SK-N-SH (cell line): ENCODE results near the gene GRK5. TPM values are rescaled to one million over a fixed set of nuclear protein-coding genes. Genes with fewer than 3 reads are reported as not detected.

Experiments
- CTCF ChIA-PET: fragments of 300-600, 350-600 bp; formaldehyde crosslinking; extraction: SDS; loops from one replicate; lab custom pipeline; 2021; lab: Yijun Ruan, JAX
- POLR2A ChIA-PET: fragments of 350-600 bp; sonication (Branson Sonifier 250); formaldehyde crosslinking; extraction: SDS; loops from one replicate; lab custom pipeline; 2020; ENCODE audit warnings: antibody characterized with exemption, inconsistent platforms; lab: Yijun Ruan, JAX
- DNase-seq: peaks from one replicate; pipeline ENCODE4 v3.0.0; 2012
- H2AFZ ChIP-seq: fragments of 200-600 bp; sonication (generic); 2 replicates; pipeline ENCODE4 v1.8.1; 2016; ENCODE audit warnings: antibody characterized with exemption, mild to moderate bottlenecking, low read depth
- H3F3A ChIP-seq: fragments of 200-600 bp; sonication (generic); replicated peaks from 2 replicates; pipeline ENCODE3; 2016; ENCODE audit warnings: antibody characterized with exemption, mild to moderate bottlenecking; ENCODE audit not compliant: insufficient read depth
- H3K27ac ChIP-seq, 2 experiments: fragments of 200-500 bp in 1 of 2; fragments of 200-600 bp in 1 of 2; sonication (Bioruptor generic) in 1 of 2; sonication (generic), shearing (Covaris generic) in 1 of 2; 2 replicates each; pipeline versions ENCODE4 v1.5.1 to v1.6.1; 2014 to 2016; ENCODE audit warnings: low read depth in 2 of 2, inconsistent platforms in 1 of 2, low read length in 1 of 2, mild to moderate bottlenecking in 1 of 2, mixed read lengths in 1 of 2
- H3K27me3 ChIP-seq: fragments of 200-600 bp; sonication (generic), shearing (Covaris generic); 2 replicates; pipeline ENCODE4 v1.6.1; 2016; ENCODE audit warnings: mixed run types; ENCODE audit not compliant: insufficient read depth
- H3K36me3 ChIP-seq, 2 experiments: fragments of 200-500 bp in 1 of 2; fragments of 200-600 bp in 1 of 2; sonication (Bioruptor generic) in 1 of 2; sonication (generic) in 1 of 2; replicated peaks in 1 of 2; 2 replicates each; pipeline versions ENCODE3 to v1.5.1; 2014 to 2016; ENCODE audit warnings: low read length in 1 of 2, mild to moderate bottlenecking in 1 of 2; ENCODE audit not compliant: insufficient read depth in 2 of 2, control insufficient read depth in 1 of 2
- H3K4me1 ChIP-seq, 2 experiments: fragments of 200-500 bp in 1 of 2; fragments of 200-600 bp in 1 of 2; sonication (Bioruptor generic) in 1 of 2; sonication (generic), shearing (Covaris generic) in 1 of 2; 2 replicates each; pipeline versions ENCODE4 v1.5.1 to v1.6.1; 2014 to 2016; ENCODE audit warnings: low read depth in 1 of 2, low read length in 1 of 2, mixed run types in 1 of 2; ENCODE audit not compliant: insufficient read depth in 2 of 2, control insufficient read depth in 1 of 2
- H3K4me2 ChIP-seq: fragments of 200-600 bp; sonication (generic), shearing (Covaris generic); 2 replicates; pipeline ENCODE4 v1.6.1; 2017; ENCODE audit warnings: mixed run types
- H3K4me3 ChIP-seq, 2 experiments: fragments of 200-500 bp in 1 of 2; fragments of 200-600 bp in 1 of 2; sonication (Bioruptor generic) in 1 of 2; sonication (generic), shearing (Covaris generic) in 1 of 2; 2 replicates each; pipeline versions ENCODE4 v1.5.1 to v1.8.1; 2014 to 2016; ENCODE audit warnings: low read depth in 2 of 2, inconsistent platforms in 1 of 2, low read length in 1 of 2, mild to moderate bottlenecking in 1 of 2, mixed read lengths in 1 of 2, moderate library complexity in 1 of 2
- H3K79me2 ChIP-seq: fragments of 200-600 bp; sonication (generic); 2 replicates; pipeline ENCODE4 v1.8.1; 2017; ENCODE audit warnings: mild to moderate bottlenecking; ENCODE audit not compliant: insufficient read depth
- H3K9ac ChIP-seq: fragments of 200-600 bp; sonication (generic); 2 replicates; pipeline ENCODE4 v1.6.1; 2017; ENCODE audit warnings: mixed run types
- H3K9me2 ChIP-seq: fragments of 200-600 bp; sonication (generic); 2 replicates; pipeline ENCODE4 v1.6.1; 2017; ENCODE audit warnings: mixed run types
- H3K9me3 ChIP-seq: fragments of 200-600 bp; sonication (generic); 2 replicates; pipeline ENCODE4 v1.6.1; 2017; ENCODE audit warnings: mixed run types, mild to moderate bottlenecking, moderate library complexity
- H4K20me1 ChIP-seq: fragments of 200-600 bp; sonication (generic); 2 replicates; pipeline ENCODE4 v1.6.1; 2017; ENCODE audit warnings: mild to moderate bottlenecking, mixed run types; ENCODE audit not compliant: insufficient read depth
- CHD2 ChIP-seq: fragments of 150-350 bp; IDR thresholded peaks from 2 replicates; pipeline ENCODE4 v1.6.1; 2018; ENCODE audit warnings: low read length; ENCODE audit not compliant: partially characterized antibody
- CTCF ChIP-seq: fragments of 200-600 bp; sonication (generic); IDR thresholded peaks from 2 replicates; pipeline ENCODE4 v1.6.1; 2017; ENCODE audit warnings: antibody characterized with exemption, mild to moderate bottlenecking, moderate library complexity
- ELF1 ChIP-seq: IDR thresholded peaks from 2 replicates; pipeline ENCODE4 v1.4.0; 2012
- GABPA ChIP-seq: IDR thresholded peaks from 2 replicates; pipeline ENCODE4 v1.4.0; 2012; ENCODE audit warnings: low read depth, mild to moderate bottlenecking
- POLR2AphosphoS5 ChIP-seq: IDR thresholded peaks from 2 replicates; pipeline ENCODE4 v1.6.1; 2012; ENCODE audit warnings: low read depth, low read length
- RCOR1 ChIP-seq: fragments of 150-350 bp; IDR thresholded peaks from 2 replicates; pipeline ENCODE4 v1.6.1; 2017; ENCODE audit warnings: antibody characterized with exemption, low read length
- SMC3 ChIP-seq: IDR thresholded peaks from 2 replicates; pipeline ENCODE4 v1.6.1; 2012; ENCODE audit warnings: low read depth, low read length, improper control_type of control experiment
- TAF1 ChIP-seq: IDR thresholded peaks from 2 replicates; pipeline ENCODE4 v1.6.1; 2012; ENCODE audit warnings: low read depth, mild to moderate bottlenecking, low read length, moderate library complexity, borderline replicate concordance
- YY1 ChIP-seq: IDR thresholded peaks from 2 replicates; pipeline ENCODE4 v1.4.0; 2012; ENCODE audit warnings: low read depth, mild to moderate bottlenecking
- ZBTB33 ChIP-seq: IDR thresholded peaks from 2 replicates; pipeline ENCODE4 v1.4.0; 2012; ENCODE audit warnings: low read depth, borderline replicate concordance
- WGBS: methylation state at CpG from one replicate; pipeline ENCODE4 v1.1.6; 2017; ENCODE audit warnings: low lambda C conversion rate; 5-methylcytosine and 5-hydroxymethylcytosine counted together
- polyA plus RNA-seq, 3 experiments: library from polyadenylated mRNA; depleted of rRNA; stranded (reverse); fragments of >200 nt; gene quantifications; 2 replicates each; pipeline ENCODE4 v1.2.3, GENCODE V29; 2012
- TF ChIP-seq, protein P1 (sequence below): IDR thresholded peaks from 2 replicates; pipeline ENCODE4; 2012
- TF ChIP-seq, protein P2 (sequence below): IDR thresholded peaks from 2 replicates; pipeline ENCODE4 v1.6.1; 2012; ENCODE audit warnings: mild to moderate bottlenecking, low read depth, low read length, moderate library complexity

GRK5 gene
- polyA plus RNA-seq, 1 of the 3 experiments (the other 2 are of a cell fraction) = 12.1 TPM

DNA sequence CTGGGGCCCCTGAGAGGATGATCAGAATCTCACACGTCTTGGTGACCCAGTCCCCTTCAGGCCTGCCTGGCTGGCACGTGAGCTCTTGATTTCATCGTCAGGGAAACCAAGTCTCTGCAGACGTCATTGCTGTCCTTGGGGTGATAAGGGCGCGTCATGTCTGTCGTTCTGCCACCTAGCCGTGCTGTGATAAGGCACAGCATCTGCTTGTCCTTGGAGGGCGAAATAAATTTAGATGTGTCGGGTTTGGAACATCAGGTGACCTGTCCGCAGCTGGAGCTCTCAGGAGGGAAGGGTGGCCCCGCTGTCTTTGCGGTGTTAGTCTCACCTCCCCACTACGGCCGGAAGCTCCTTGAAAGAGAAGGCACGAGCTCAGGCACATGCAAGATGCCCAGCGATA, 129.2 kb downstream of the GRK5 start:
- ChIA-PET CTCF (interaction anchor here (1.0 to 5.2 kb wide), 7 partner anchors 9 to 130 kb away, joined by 3 to 27 read pairs (median 3); partner anchors contain the start of gene GRK5), POLR2A (interaction anchor here (0.6 kb wide), 1 partner anchor 772 kb away, joined by 3 read pairs; no protein-coding TSS in a partner anchor)
- H3F3A ChIP-seq = no peaks in the 10 kb centered on the region
- no peak for TF ChIP-seq RCOR1
- no peak for TF ChIP-seq TAF1
- TF ChIP-seq POLR2AphosphoS5 = no peak
- TF ChIP-seq CTCF = no peak
- TF ChIP-seq CHD2 = no peak
- no peak for TF ChIP-seq ZBTB33
- no peak for TF ChIP-seq ELF1
- no peak for TF ChIP-seq YY1
- no peak for TF ChIP-seq GABPA
- TF ChIP-seq, protein P1, sequence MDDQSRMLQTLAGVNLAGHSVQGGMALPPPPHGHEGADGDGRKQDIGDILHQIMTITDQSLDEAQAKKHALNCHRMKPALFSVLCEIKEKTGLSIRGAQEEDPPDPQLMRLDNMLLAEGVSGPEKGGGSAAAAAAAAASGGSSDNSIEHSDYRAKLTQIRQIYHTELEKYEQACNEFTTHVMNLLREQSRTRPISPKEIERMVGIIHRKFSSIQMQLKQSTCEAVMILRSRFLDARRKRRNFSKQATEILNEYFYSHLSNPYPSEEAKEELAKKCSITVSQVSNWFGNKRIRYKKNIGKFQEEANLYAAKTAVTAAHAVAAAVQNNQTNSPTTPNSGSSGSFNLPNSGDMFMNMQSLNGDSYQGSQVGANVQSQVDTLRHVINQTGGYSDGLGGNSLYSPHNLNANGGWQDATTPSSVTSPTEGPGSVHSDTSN = no peak
- H3K4me3 ChIP-seq = no peak overlapping the region
- H2AFZ ChIP-seq = no peak overlapping the region
- DNase-seq = no peak
- H3K4me2 ChIP-seq = no peak overlapping the region
- H3K4me1 ChIP-seq = peaks cover 17 to 22% of the 10 kb centered on the region in 2 experiments; a peak in 2 of 4 replicates
- H3K27ac ChIP-seq = no peak overlapping the region
- no peaks in the 10 kb centered on the region for H3K9me3 ChIP-seq
- 91% methylated on average over 16 of the region's 17 CpGs for WGBS
- no peaks in the 10 kb centered on the region for H3K36me3 ChIP-seq
- no peak overlapping the region for H3K9ac ChIP-seq
- no peaks in the 10 kb centered on the region for H4K20me1 ChIP-seq
- no peaks in the 10 kb centered on the region for H3K27me3 ChIP-seq
- no peaks in the 10 kb centered on the region for H3K9me2 ChIP-seq
- H3K79me2 ChIP-seq = no peaks in the 10 kb centered on the region

- Histone ChIP-seq H4K20me1 (no peaks in the 10 kb centered on the region), H3K4me2 (no peak overlapping the region), H3K9ac (no peak overlapping the region), H3K27ac (no peak overlapping the region), H3K27me3 (no peaks in the 10 kb centered on the region), H2AFZ (no peak overlapping the region), H3K79me2 (no peaks in the 10 kb centered on the region), H3K36me3 (no peaks in the 10 kb centered on the region), H3K9me2 (no peaks in the 10 kb centered on the region), H3K4me3 (no peak overlapping the region), H3F3A (no peaks in the 10 kb centered on the region), H3K4me1 (peaks cover 17 to 26% of the 10 kb centered on the region in 2 experiments; a peak in 2 of 4 replicates), H3K9me3 (no peaks in the 10 kb centered on the region)
- TF ChIP-seq, protein P2, sequence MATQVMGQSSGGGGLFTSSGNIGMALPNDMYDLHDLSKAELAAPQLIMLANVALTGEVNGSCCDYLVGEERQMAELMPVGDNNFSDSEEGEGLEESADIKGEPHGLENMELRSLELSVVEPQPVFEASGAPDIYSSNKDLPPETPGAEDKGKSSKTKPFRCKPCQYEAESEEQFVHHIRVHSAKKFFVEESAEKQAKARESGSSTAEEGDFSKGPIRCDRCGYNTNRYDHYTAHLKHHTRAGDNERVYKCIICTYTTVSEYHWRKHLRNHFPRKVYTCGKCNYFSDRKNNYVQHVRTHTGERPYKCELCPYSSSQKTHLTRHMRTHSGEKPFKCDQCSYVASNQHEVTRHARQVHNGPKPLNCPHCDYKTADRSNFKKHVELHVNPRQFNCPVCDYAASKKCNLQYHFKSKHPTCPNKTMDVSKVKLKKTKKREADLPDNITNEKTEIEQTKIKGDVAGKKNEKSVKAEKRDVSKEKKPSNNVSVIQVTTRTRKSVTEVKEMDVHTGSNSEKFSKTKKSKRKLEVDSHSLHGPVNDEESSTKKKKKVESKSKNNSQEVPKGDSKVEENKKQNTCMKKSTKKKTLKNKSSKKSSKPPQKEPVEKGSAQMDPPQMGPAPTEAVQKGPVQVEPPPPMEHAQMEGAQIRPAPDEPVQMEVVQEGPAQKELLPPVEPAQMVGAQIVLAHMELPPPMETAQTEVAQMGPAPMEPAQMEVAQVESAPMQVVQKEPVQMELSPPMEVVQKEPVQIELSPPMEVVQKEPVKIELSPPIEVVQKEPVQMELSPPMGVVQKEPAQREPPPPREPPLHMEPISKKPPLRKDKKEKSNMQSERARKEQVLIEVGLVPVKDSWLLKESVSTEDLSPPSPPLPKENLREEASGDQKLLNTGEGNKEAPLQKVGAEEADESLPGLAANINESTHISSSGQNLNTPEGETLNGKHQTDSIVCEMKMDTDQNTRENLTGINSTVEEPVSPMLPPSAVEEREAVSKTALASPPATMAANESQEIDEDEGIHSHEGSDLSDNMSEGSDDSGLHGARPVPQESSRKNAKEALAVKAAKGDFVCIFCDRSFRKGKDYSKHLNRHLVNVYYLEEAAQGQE = no peak
- TF ChIP-seq SMC3 = no peak
- TF ChIP-seq YY1 = no peak
- 67% methylated on average over 4 of the region's 4 CpGs for WGBS
- DNase-seq = no peak
- ChIA-PET POLR2A (no interaction called here), CTCF (interaction anchor here (1.2 to 5.2 kb wide), 3 partner anchors 25 to 131 kb away, joined by 3 to 27 read pairs (median 4); no protein-coding TSS in a partner anchor)
Measured at GRCh38 chr10:119337223-119337622, 129.9 kb downstream of the GRK5 start.
